Subcutaneous abdominal adipose tissue (tissue), 5 donors: Measurements from ENCODE around the gene RYR2.

ENCODE experiments used
- H3K27ac ChIP-seq: one replicate; pipeline ENCODE4 v1.7.0; 2013; ENCODE audit warnings: low read depth, mild to moderate bottlenecking, inconsistent platforms, low read length, moderate library complexity
- H3K27me3 ChIP-seq, 5 donors: one replicate each; pipeline ENCODE4 v1.7.0; 2013; ENCODE audit warnings: low read length in 5 of 5, inconsistent platforms in 1 of 5; ENCODE audit not compliant: control insufficient read depth in 5 of 5, insufficient read depth in 4 of 5
- H3K36me3 ChIP-seq, 5 donors: one replicate each; pipeline ENCODE4 v1.7.0; 2013; ENCODE audit warnings: low read length in 5 of 5; ENCODE audit not compliant: control insufficient read depth in 5 of 5, insufficient read depth in 5 of 5
- H3K4me1 ChIP-seq, 5 donors: one replicate each; pipeline ENCODE4 v1.7.0; 2013; ENCODE audit warnings: low read length in 5 of 5, mild to moderate bottlenecking in 3 of 5, moderate library complexity in 1 of 5; ENCODE audit not compliant: control insufficient read depth in 5 of 5, insufficient read depth in 5 of 5
- H3K4me3 ChIP-seq, 5 donors: one replicate each; pipeline ENCODE4 v1.7.0; 2013; ENCODE audit warnings: low read length in 5 of 5, low read depth in 1 of 5
- H3K9ac ChIP-seq, 5 donors: one replicate each; pipeline ENCODE4 v1.7.0; 2013; ENCODE audit warnings: low read length in 5 of 5, mild to moderate bottlenecking in 4 of 5, moderate library complexity in 3 of 5
- H3K9me3 ChIP-seq, 5 donors: one replicate each; pipeline ENCODE4 v1.7.0; 2013; ENCODE audit warnings: low read length in 5 of 5; ENCODE audit not compliant: control insufficient read depth in 5 of 5
- donor health status: healthy.
- donor health status: healthy.
- donor health status: healthy.
- donor health status: healthy.
- donor health status: healthy.

Gene RYR2

DNA sequence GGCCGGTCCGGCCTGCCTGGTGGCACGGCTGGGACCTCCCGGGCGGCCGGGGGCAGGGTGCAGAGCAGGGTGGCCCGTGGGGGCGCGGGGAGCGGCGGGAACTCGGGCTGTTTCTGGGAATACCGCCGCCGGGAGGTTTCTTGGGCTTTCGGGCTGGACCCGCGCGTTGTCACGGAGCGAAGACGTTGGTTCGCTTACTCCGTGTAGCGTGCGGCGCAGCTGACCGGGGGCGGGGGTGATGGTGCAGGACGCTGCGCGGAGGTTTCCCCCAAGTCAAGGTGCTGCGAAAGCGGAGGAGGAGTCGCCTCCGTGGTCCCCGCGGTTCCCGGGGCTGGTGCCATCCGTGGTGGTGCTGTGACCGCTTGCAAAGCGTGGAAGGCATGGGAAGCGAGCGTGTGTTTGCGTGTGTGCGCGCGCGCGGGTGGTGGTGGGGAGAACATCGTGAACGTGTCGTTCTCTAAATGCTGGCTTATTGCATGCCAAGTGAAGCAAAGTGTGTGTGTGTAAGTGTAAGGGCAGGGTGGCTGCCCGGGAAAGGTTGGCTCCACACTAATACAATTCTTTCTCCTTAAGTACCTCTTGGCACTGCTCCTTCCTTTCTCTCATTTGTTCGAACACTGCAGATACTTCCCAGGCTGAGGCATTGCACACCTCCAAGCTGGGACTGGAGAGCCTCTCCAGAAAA lies 1.1 kb downstream of the RYR2 start:
- Histone ChIP-seq H3K9ac (no peak overlapping the region), H3K4me3 (peak overlapping the region in 1 of 5 donors; percentile 26), H3K4me1 (peaks cover 0 to 13% (median 12%) of the 10 kb centered on the region in 5 donors), H3K9me3 (no peaks in the 10 kb centered on the region), H3K27ac (no peak overlapping the region), H3K27me3 (peaks cover 11 to 38% (median 24%) of the 10 kb centered on the region in 5 donors), H3K36me3 (no peaks in the 10 kb centered on the region)

GRCh38 chr1:237043846-237044636 lies 2.1 kb downstream of the RYR2 start:
- no peaks in the 10 kb centered on the region for H3K9me3 ChIP-seq
- H3K36me3 ChIP-seq = no peaks in the 10 kb centered on the region
- peaks cover 0 to 13% (median 12%) of the 10 kb centered on the region in 5 donors for H3K4me1 ChIP-seq
- peaks cover 13 to 38% (median 24%) of the 10 kb centered on the region in 5 donors for H3K27me3 ChIP-seq
- H3K9ac ChIP-seq = no peak overlapping the region
- no peak overlapping the region for H3K4me3 ChIP-seq
- H3K27ac ChIP-seq = no peak overlapping the region

DNA sequence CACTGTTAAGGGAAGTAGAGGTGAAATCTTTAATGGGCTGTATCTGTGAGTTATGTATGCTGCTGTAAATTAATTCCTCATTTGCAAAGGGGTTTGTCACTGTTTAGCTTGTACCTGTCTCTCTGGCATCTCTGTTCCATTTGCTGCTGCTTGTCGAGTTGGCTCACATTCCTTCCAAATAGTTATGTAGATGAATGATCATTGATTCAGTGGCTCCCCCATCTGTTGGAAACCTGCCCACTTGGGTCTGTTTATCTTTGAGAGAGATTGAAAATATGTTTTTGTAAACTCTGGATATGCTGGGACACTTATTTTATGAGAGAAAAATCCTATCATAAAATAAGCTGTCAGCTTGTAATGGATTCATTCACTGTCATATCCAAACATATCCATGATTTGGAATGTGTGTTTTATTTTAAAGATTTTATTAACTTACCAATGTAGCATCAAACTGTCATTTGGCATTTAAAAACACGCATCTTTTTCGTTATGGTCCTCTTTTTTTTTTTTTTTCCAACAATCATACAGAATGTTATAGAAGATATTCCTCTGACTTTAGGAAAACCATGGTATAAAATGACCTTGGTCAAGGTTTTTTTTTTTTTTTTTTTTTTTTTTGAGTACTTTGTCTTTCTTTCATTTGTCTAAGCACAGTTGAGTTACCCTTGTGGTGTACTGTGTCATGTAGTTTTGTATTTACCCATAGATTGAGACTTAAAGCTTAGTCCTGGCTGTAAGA lies 3.5 kb downstream of the RYR2 start:
- H3K27me3 ChIP-seq = peaks cover 13 to 38% (median 24%) of the 10 kb centered on the region in 5 donors
- no peak overlapping the region for H3K9ac ChIP-seq
- H3K4me1 ChIP-seq = peaks cover 0 to 13% (median 12%) of the 10 kb centered on the region in 5 donors
- no peaks in the 10 kb centered on the region for H3K36me3 ChIP-seq
- no peak overlapping the region for H3K4me3 ChIP-seq
- H3K27ac ChIP-seq = no peak overlapping the region
- H3K9me3 ChIP-seq = no peaks in the 10 kb centered on the region

DNA sequence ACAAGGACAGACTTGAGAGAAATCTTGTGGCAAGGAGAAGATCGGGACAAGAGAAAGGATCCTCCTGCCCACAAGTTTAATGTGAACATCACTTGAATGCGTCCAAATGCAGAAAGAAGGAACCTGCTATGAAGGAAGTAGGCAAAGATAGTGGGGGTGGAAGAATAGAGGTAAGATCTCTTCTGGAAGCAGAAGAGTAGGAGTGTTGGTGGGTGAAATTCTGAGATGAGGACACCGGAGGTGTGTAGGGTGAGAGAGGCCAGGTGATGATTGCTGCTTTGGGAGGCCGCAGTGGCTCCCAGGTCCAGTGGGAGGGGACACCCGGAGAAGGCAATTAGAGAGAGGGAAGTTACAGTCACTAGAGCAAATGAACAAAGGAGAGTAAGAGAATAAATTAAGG lies 6.8 kb downstream of the RYR2 start:
- Histone ChIP-seq H3K27ac (no peak overlapping the region), H3K9me3 (peaks cover 0 to 6% (median 0%) of the 10 kb centered on the region in 5 donors), H3K27me3 (peaks cover 3 to 15% (median 5%) of the 10 kb centered on the region in 5 donors), H3K9ac (no peak overlapping the region), H3K4me1 (no peaks in the 10 kb centered on the region), H3K4me3 (no peak overlapping the region), H3K36me3 (no peaks in the 10 kb centered on the region)

GRCh38 chr1:237050185-237050584 lies 8.2 kb downstream of the RYR2 start:
- no peaks in the 10 kb centered on the region for H3K4me1 ChIP-seq
- H3K4me3 ChIP-seq = no peak overlapping the region
- H3K9ac ChIP-seq = no peak overlapping the region
- H3K27ac ChIP-seq = no peak overlapping the region
- H3K9me3 ChIP-seq = peaks cover 0 to 7% (median 0%) of the 10 kb centered on the region in 5 donors
- H3K27me3 ChIP-seq = peaks cover 0 to 8% (median 3%) of the 10 kb centered on the region in 5 donors
- H3K36me3 ChIP-seq = no peaks in the 10 kb centered on the region

DNA sequence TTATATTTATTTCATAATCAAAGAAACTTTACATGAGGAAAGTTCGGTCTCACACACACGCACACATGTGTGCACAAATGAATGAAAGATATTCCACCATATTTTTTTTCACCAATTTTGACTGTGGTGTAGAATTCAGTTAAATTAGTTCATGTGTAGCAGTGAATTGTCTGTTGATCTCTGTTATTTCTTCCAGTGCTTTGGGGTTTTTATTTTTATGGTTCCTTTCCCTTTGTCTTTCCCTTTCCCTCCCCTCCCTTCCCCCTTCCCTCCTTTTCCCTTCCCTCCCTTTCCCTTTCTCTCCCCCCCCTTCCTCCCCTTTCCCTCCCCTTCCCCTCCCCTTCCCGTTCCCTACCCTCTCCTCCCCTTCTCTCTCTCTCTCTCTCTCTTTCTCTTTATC lies 8.9 kb downstream of the RYR2 start:
- Histone ChIP-seq H3K27me3 (peaks cover 0 to 7% (median 6%) of the 10 kb centered on the region in 5 donors), H3K4me1 (no peaks in the 10 kb centered on the region), H3K27ac (no peak overlapping the region), H3K9ac (no peak overlapping the region), H3K36me3 (no peaks in the 10 kb centered on the region), H3K9me3 (peaks cover 0 to 7% (median 0%) of the 10 kb centered on the region in 5 donors), H3K4me3 (no peak overlapping the region)

DNA sequence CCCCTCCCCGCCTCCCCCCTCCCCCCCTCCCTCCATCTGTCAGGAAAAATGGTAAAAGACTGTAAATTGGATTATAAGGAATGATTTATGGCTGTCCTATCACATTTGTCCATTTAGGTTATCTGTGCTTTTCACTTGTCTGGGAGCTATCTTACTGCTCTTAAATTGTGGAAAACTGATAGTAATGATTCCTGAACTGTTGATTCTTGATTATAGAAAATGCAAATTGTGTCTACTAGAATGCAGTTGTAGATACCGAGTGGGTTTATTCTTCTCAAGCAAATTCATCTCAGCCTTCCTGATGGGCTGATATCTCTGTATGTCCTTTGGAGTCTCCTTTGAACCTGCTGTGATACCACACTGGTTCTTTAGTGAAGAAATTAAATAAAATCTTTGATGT lies 12.3 kb downstream of the RYR2 start:
- Histone ChIP-seq H3K9ac (no peak overlapping the region), H3K4me1 (no peaks in the 10 kb centered on the region), H3K9me3 (peaks cover 0 to 12% (median 0%) of the 10 kb centered on the region in 5 donors), H3K27me3 (peaks cover 0 to 7% (median 6%) of the 10 kb centered on the region in 5 donors), H3K4me3 (no peak overlapping the region), H3K36me3 (no peaks in the 10 kb centered on the region), H3K27ac (no peak overlapping the region)

- no peak overlapping the region for H3K27ac ChIP-seq
- no peaks in the 10 kb centered on the region for H3K4me1 ChIP-seq
- peaks cover 0 to 10% (median 0%) of the 10 kb centered on the region in 5 donors for H3K9me3 ChIP-seq
- peaks cover 0 to 7% (median 6%) of the 10 kb centered on the region in 5 donors for H3K27me3 ChIP-seq
- H3K9ac ChIP-seq = no peak overlapping the region
- no peak overlapping the region for H3K4me3 ChIP-seq
- H3K36me3 ChIP-seq = no peaks in the 10 kb centered on the region
These were observed 16.5 kb downstream of the RYR2 start for GRCh38 chr1:237058470-237058869.

DNA sequence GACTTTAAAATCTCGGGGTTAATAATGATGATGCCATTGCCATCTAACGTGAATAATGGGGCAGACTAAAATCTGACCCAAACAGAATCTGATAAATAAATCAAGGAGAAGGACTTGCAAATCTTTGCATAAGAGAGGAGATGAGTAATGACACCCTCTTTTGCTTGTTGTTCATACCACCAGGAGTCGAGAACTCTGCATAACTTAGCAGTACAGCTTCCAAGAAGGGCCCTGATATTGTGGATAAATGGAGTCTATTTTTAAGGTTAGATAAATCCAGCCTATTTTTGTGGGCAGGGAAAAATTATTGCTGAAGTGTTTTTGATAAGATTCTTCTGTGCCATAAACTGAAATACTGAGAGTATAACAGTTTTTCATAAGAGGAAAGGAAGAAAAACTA lies 17.3 kb downstream of the RYR2 start:
- H3K9me3 ChIP-seq = peaks cover 0 to 5% (median 0%) of the 10 kb centered on the region in 5 donors

More for the DNA sequence above, 17.3 kb downstream of the RYR2 start:
- Histone ChIP-seq H3K27me3 (peaks cover 0 to 7% (median 6%) of the 10 kb centered on the region in 5 donors), H3K27ac (no peak overlapping the region), H3K36me3 (no peaks in the 10 kb centered on the region), H3K9ac (no peak overlapping the region), H3K4me3 (no peak overlapping the region), H3K4me1 (no peaks in the 10 kb centered on the region)
